Hepatocyte (in vitro differentiated cells): ENCODE results near the gene JCAD.

Source experiments
- EZH2 ChIP-seq: fragments of 200-600 bp; sonication (generic); IDR thresholded peaks from 2 replicates; pipeline ENCODE4 v1.6.1; 2016; ENCODE audit warnings: antibody characterized with exemption, mild to moderate bottlenecking, borderline replicate concordance
- TF ChIP-seq, protein P1 (sequence below): fragments of 200-600 bp; sonication (generic); IDR thresholded peaks from 2 replicates; pipeline ENCODE4 v1.5.1; 2016; ENCODE audit warnings: antibody characterized with exemption, mild to moderate bottlenecking; ENCODE audit not compliant: poor library complexity

DNA sequence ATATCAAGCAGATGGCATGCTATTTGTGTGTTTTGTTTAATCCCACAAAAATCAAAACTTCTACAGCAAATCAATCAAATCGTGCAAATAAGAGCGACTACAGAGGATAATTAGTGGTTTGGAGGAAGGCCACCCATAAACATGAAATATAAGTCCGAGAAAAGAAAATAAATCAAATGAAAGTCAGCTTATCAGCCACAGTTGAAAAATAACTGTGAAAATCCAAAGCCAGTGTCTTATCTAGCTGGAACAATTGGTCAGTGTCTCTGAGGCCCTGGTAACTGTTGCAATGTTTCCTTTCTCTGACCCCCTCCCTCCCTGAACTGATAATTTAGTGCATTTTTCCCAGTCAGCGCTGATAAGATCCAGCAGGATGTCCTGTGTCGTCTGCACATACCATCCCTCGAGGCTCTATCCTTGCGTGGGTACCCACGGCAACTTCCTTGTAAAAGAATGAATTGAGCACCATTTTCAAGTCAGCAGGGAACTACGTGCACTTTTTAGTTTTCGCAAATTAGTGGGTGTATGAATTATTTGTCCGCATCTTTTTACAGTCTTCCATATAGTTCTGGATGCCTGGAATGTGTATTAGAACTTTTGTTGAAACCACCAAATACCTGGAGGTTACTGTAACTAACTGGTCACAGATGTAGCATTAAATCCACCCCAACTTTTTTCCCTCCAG is 10.8 kb upstream of the JCAD start:
- TF ChIP-seq, protein P1, sequence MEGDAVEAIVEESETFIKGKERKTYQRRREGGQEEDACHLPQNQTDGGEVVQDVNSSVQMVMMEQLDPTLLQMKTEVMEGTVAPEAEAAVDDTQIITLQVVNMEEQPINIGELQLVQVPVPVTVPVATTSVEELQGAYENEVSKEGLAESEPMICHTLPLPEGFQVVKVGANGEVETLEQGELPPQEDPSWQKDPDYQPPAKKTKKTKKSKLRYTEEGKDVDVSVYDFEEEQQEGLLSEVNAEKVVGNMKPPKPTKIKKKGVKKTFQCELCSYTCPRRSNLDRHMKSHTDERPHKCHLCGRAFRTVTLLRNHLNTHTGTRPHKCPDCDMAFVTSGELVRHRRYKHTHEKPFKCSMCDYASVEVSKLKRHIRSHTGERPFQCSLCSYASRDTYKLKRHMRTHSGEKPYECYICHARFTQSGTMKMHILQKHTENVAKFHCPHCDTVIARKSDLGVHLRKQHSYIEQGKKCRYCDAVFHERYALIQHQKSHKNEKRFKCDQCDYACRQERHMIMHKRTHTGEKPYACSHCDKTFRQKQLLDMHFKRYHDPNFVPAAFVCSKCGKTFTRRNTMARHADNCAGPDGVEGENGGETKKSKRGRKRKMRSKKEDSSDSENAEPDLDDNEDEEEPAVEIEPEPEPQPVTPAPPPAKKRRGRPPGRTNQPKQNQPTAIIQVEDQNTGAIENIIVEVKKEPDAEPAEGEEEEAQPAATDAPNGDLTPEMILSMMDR, result no peak
- no peak for TF ChIP-seq EZH2
